Measurements from ENCODE around the gene RNF40. TPM values are rescaled to one million over a fixed set of nuclear protein-coding genes. Genes with fewer than 3 reads are reported as not detected.

RNF40 gene
- total and polyA plus RNA-seq, 4 donors: 54.1 to 103 (median 79.0) TPM

DNA sequence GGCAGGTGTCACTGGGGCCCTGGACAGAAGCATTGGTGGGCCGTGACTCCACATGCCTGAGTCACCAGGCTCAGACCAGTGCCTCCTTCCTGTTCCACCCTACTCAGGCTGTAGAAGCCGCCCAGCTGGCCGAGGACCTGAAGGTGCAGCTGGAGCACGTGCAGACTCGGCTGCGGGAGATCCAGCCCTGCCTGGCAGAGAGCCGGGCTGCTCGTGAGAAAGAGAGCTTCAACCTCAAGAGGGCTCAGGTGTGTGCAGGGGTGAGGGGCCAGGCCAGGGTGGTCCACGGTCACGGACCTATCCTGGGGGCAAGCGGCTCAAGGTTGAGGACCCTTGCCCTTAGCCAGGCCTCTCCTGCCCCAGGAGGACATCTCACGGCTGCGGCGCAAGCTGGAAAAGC is 9.6 kb downstream of the RNF40 start:
- no peak for ATAC-seq (ENCODE audit: insufficient read depth, low FRiP score)
- H3K9ac ChIP-seq (ENCODE audit: insufficient read depth in 1 of 2, low read length in 2 of 2): no peak overlapping the region
- no peak overlapping the region for H3K27ac ChIP-seq (ENCODE audit: low read depth in 1 of 2, low read length in 1 of 2)
- 93 to 94% methylated on average over 14 of the region's 14 CpGs for WGBS, 2 donors
- H3K9me3 ChIP-seq (ENCODE audit: control insufficient read depth in 4 of 4, insufficient read depth in 3 of 4, low read length in 3 of 4): no peaks in the 10 kb centered on the region
- peaks cover 0 to 11% (median under 1%) of the 10 kb centered on the region in 5 donors for H3K4me1 ChIP-seq (ENCODE audit: control insufficient read depth in 5 of 5, insufficient read depth in 5 of 5, low read length in 5 of 5)
- no peak overlapping the region for H3K4me3 ChIP-seq
- H3K36me3 ChIP-seq (ENCODE audit: control insufficient read depth in 4 of 4, insufficient read depth in 4 of 4, low read length in 4 of 4): peaks cover 6 to 64% (median 43%) of the 10 kb centered on the region in 4 donors
- DNase-seq: no peak
- no peaks in the 10 kb centered on the region for H3K27me3 ChIP-seq (ENCODE audit: control insufficient read depth in 3 of 3, insufficient read depth in 3 of 3, low read length in 2 of 3)
- TF ChIP-seq CTCF (IDR thresholded peaks at IDR 0.05; ENCODE audit: control extremely low read depth, extremely low read depth): no peak

DNA sequence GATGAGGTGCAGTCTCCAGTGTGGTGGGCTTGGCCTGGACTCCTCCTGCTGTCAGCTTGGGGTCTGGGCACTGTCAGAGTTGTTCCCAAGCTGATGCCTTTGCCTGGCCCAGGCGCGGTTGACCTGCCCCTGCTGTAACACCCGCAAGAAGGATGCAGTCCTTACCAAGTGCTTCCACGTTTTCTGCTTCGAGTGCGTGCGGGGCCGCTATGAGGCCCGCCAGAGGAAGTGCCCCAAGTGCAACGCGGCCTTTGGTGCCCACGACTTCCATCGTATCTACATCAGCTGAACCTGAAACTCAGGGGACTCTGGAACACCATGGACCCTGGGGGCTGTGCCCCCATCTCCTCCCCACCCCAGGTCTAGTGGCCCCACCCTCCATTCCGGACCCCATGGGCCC is 11.7 kb downstream of the RNF40 start:
- no peaks in the 10 kb centered on the region for H3K9me3 ChIP-seq (ENCODE audit: control insufficient read depth in 4 of 4, insufficient read depth in 3 of 4, low read length in 3 of 4)
- H3K4me3 ChIP-seq: no peak overlapping the region
- ATAC-seq (ENCODE audit: insufficient read depth, low FRiP score) (no peak), DNase-seq (no peak)
- peaks cover 4 to 49% (median 27%) of the 10 kb centered on the region in 4 donors for H3K36me3 ChIP-seq (ENCODE audit: control insufficient read depth in 4 of 4, insufficient read depth in 4 of 4, low read length in 4 of 4)
- H3K27me3 ChIP-seq (ENCODE audit: control insufficient read depth in 3 of 3, insufficient read depth in 3 of 3, low read length in 2 of 3): no peaks in the 10 kb centered on the region
- no peak for TF ChIP-seq CTCF (IDR thresholded peaks at IDR 0.05; ENCODE audit: control extremely low read depth, extremely low read depth)
- no peak overlapping the region for H3K27ac ChIP-seq (ENCODE audit: low read depth in 1 of 2, low read length in 1 of 2)
- peaks cover 0 to 11% (median 2%) of the 10 kb centered on the region in 5 donors for H3K4me1 ChIP-seq (ENCODE audit: control insufficient read depth in 5 of 5, insufficient read depth in 5 of 5, low read length in 5 of 5)
- H3K9ac ChIP-seq (ENCODE audit: insufficient read depth in 1 of 2, low read length in 2 of 2): no peak overlapping the region
- WGBS, 2 donors: 66 to 76% methylated on average over 14 of the region's 14 CpGs

GRCh38 chr16:30774367-30775130 is 12.4 kb downstream of the RNF40 start:
- no peaks in the 10 kb centered on the region for H3K27me3 ChIP-seq (ENCODE audit: control insufficient read depth in 3 of 3, insufficient read depth in 3 of 3, low read length in 2 of 3)
- peak overlapping the region; percentile 80 for H3K27ac ChIP-seq (ENCODE audit: low read depth in 1 of 2, low read length in 1 of 2)
- WGBS, 2 donors: 62 to 75% methylated on average over 8 of the region's 8 CpGs
- H3K4me3 ChIP-seq: no peak overlapping the region
- H3K9ac ChIP-seq (ENCODE audit: insufficient read depth in 1 of 2, low read length in 2 of 2): peak overlapping the region in 1 of 2 donors; percentile 13
- ATAC-seq (ENCODE audit: insufficient read depth, low FRiP score) (no peak), DNase-seq (no peak)
- H3K4me1 ChIP-seq (ENCODE audit: control insufficient read depth in 5 of 5, insufficient read depth in 5 of 5, low read length in 5 of 5): peaks cover 0 to 11% (median 2%) of the 10 kb centered on the region in 5 donors
- no peak for TF ChIP-seq CTCF (IDR thresholded peaks at IDR 0.05; ENCODE audit: control extremely low read depth, extremely low read depth)
- no peaks in the 10 kb centered on the region for H3K9me3 ChIP-seq (ENCODE audit: control insufficient read depth in 4 of 4, insufficient read depth in 3 of 4, low read length in 3 of 4)
- peaks cover 4 to 43% (median 24%) of the 10 kb centered on the region in 4 donors for H3K36me3 ChIP-seq (ENCODE audit: control insufficient read depth in 4 of 4, insufficient read depth in 4 of 4, low read length in 4 of 4)
